Astrocyte (in vitro differentiated cells and primary cell): ENCODE data around the gene SLC24A4. TPM values are rescaled to one million over a fixed set of nuclear protein-coding genes. Genes with fewer than 3 reads are reported as not detected.

ENCODE experiments used
- DNase-seq: peaks from one replicate; pipeline ENCODE4 v3.0.0-alpha.2; 2010; ENCODE audit warnings: low read depth
- FAIRE-seq: peaks from 2 replicates; lab custom pipeline; 2011; peaks lifted over from hg19 to GRCh38; lab: Jason Lieb, UNC
- H2AFZ ChIP-seq: 2 replicates; pipeline ENCODE4 v1.6.0; 2012; ENCODE audit warnings: low read depth, low read length, inconsistent platforms
- H3K27ac ChIP-seq: 2 replicates; pipeline ENCODE4 v1.5.1; 2011; ENCODE audit warnings: low read depth, low read length, inconsistent platforms
- H3K27me3 ChIP-seq: 2 replicates; pipeline ENCODE4 v1.6.0; 2011; ENCODE audit warnings: low read length, inconsistent platforms; ENCODE audit not compliant: insufficient read depth
- H3K36me3 ChIP-seq: 2 replicates; pipeline ENCODE4 v1.5.1; 2011; ENCODE audit warnings: low read length, inconsistent platforms; ENCODE audit not compliant: insufficient read depth
- H3K4me1 ChIP-seq: 2 replicates; pipeline ENCODE4 v1.5.1; 2011; ENCODE audit warnings: low read length, inconsistent platforms; ENCODE audit not compliant: insufficient read depth
- H3K4me2 ChIP-seq: 2 replicates; pipeline ENCODE4 v1.6.0; 2012; ENCODE audit warnings: low read length, inconsistent platforms
- H3K4me3 ChIP-seq: 2 replicates; pipeline ENCODE4 v1.5.1; 2011; ENCODE audit warnings: low read depth, mild to moderate bottlenecking, low read length, inconsistent platforms; ENCODE audit not compliant: insufficient read depth
- H3K79me2 ChIP-seq: 2 replicates; pipeline ENCODE4 v1.6.0; 2012; ENCODE audit warnings: mild to moderate bottlenecking, low read length, inconsistent platforms; ENCODE audit not compliant: insufficient read depth
- H3K9ac ChIP-seq: 2 replicates; pipeline ENCODE4 v1.6.0; 2012; ENCODE audit warnings: mild to moderate bottlenecking, low read length, inconsistent platforms
- H3K9me3 ChIP-seq: 2 replicates; pipeline ENCODE4 v1.5.1; 2012; ENCODE audit warnings: low read depth, mild to moderate bottlenecking, low read length, inconsistent platforms; ENCODE audit not compliant: insufficient read depth
- H4K20me1 ChIP-seq: 2 replicates; pipeline ENCODE4 v1.6.0; 2012; ENCODE audit warnings: low read length, inconsistent platforms; ENCODE audit not compliant: insufficient read depth
- H3K27ac Mint-ChIP-seq: one replicate; pipeline ENCODE4 v1.8.0; 2021; ENCODE audit warnings: mild to moderate bottlenecking, mixed read lengths; ENCODE audit not compliant: unreplicated experiment
- H3K27me3 Mint-ChIP-seq: one replicate; pipeline ENCODE4 v1.8.0; 2021; ENCODE audit warnings: low read depth, mixed read lengths; ENCODE audit not compliant: unreplicated experiment
- H3K36me3 Mint-ChIP-seq: one replicate; pipeline ENCODE4 v1.8.0; 2021; ENCODE audit warnings: low read depth, mixed read lengths; ENCODE audit not compliant: unreplicated experiment
- H3K4me1 Mint-ChIP-seq: one replicate; pipeline ENCODE4 v1.8.0; 2021; ENCODE audit warnings: low read depth, mixed read lengths; ENCODE audit not compliant: unreplicated experiment
- H3K4me3 Mint-ChIP-seq: one replicate; pipeline ENCODE4 v1.8.0; 2021; ENCODE audit warnings: mild to moderate bottlenecking, moderate library complexity, mixed read lengths; ENCODE audit not compliant: unreplicated experiment
- H3K9me3 Mint-ChIP-seq: one replicate; pipeline ENCODE4 v1.8.0; 2021; ENCODE audit warnings: mild to moderate bottlenecking, mixed read lengths; ENCODE audit not compliant: unreplicated experiment
- CTCF ChIP-seq: IDR thresholded peaks from 2 replicates; pipeline ENCODE4 v1.5.1; 2011; ENCODE audit warnings: low read depth, mild to moderate bottlenecking, inconsistent platforms, low read length, moderate library complexity; ENCODE audit not compliant: insufficient read depth
- EZH2 ChIP-seq: IDR thresholded peaks from 2 replicates; pipeline ENCODE4 v1.6.1; 2012; ENCODE audit warnings: mild to moderate bottlenecking, low read length, inconsistent platforms; ENCODE audit not compliant: insufficient read depth
- total RNA-seq: library from RNA; stranded (reverse); gene quantifications from 2 replicates; pipeline ENCODE4 v1.2.1, GENCODE V29; 2021

The SLC24A4 gene
- total RNA-seq, 1 donor from 2014 or later: not detected

GRCh38 chr14:92336363-92336762 is 13.4 kb downstream of the SLC24A4 start:
- H3K4me1 ChIP-seq: no peaks in the 10 kb centered on the region
- H3K9ac ChIP-seq: no peak overlapping the region
- H3K9me3 ChIP-seq: no peaks in the 10 kb centered on the region
- Mint-ChIP-seq H3K9me3 (no peaks in the 10 kb centered on the region), H3K27ac (no peak overlapping the region), H3K36me3 (no peaks in the 10 kb centered on the region), H3K27me3 (peaks cover 74% of the 10 kb centered on the region), H3K4me3 (no peak overlapping the region), H3K4me1 (no peaks in the 10 kb centered on the region)
- H4K20me1 ChIP-seq: no peaks in the 10 kb centered on the region
- TF ChIP-seq EZH2 (no peak), CTCF (no peak)
- no peaks in the 10 kb centered on the region for H3K79me2 ChIP-seq
- no peak overlapping the region for H3K4me2 ChIP-seq
- H3K27ac ChIP-seq: no peak overlapping the region
- DNase-seq: no peak
- no peak overlapping the region for H2AFZ ChIP-seq
- H3K4me3 ChIP-seq: no peak overlapping the region
- no peak for FAIRE-seq
- peaks cover 3% of the 10 kb centered on the region for H3K27me3 ChIP-seq
- no peaks in the 10 kb centered on the region for H3K36me3 ChIP-seq

GRCh38 chr14:92339426-92339825 is 16.5 kb downstream of the SLC24A4 start:
- no peak for FAIRE-seq
- Histone ChIP-seq H3K79me2 (no peaks in the 10 kb centered on the region), H3K27me3 (peaks cover 3% of the 10 kb centered on the region), H3K27ac (no peak overlapping the region), H2AFZ (no peak overlapping the region), H3K9ac (no peak overlapping the region), H3K4me1 (no peaks in the 10 kb centered on the region), H3K36me3 (no peaks in the 10 kb centered on the region), H3K9me3 (no peaks in the 10 kb centered on the region), H3K4me3 (no peak overlapping the region), H3K4me2 (no peak overlapping the region), H4K20me1 (no peaks in the 10 kb centered on the region)
- Mint-ChIP-seq H3K27me3 (peaks cover 76% of the 10 kb centered on the region), H3K9me3 (peaks cover 9% of the 10 kb centered on the region), H3K4me3 (no peak overlapping the region), H3K36me3 (no peaks in the 10 kb centered on the region), H3K27ac (no peak overlapping the region), H3K4me1 (no peaks in the 10 kb centered on the region)
- DNase-seq: no peak
- no peak for TF ChIP-seq EZH2
- no peak for TF ChIP-seq CTCF

GRCh38 chr14:92340071-92340470 is 17.1 kb downstream of the SLC24A4 start:
- no peak overlapping the region for H3K4me2 ChIP-seq
- H3K27me3 ChIP-seq: peaks cover 3% of the 10 kb centered on the region
- H3K9ac ChIP-seq: no peak overlapping the region
- Mint-ChIP-seq H3K27ac (no peak overlapping the region), H3K36me3 (no peaks in the 10 kb centered on the region), H3K9me3 (peaks cover 10% of the 10 kb centered on the region), H3K4me1 (no peaks in the 10 kb centered on the region), H3K4me3 (no peak overlapping the region), H3K27me3 (peaks cover 77% of the 10 kb centered on the region)
- no peaks in the 10 kb centered on the region for H3K9me3 ChIP-seq
- H3K27ac ChIP-seq: no peak overlapping the region
- no peaks in the 10 kb centered on the region for H3K4me1 ChIP-seq
- H2AFZ ChIP-seq: no peak overlapping the region
- FAIRE-seq (no peak), DNase-seq (no peak)
- H4K20me1 ChIP-seq: no peaks in the 10 kb centered on the region
- no peaks in the 10 kb centered on the region for H3K36me3 ChIP-seq
- TF ChIP-seq CTCF (no peak), EZH2 (no peak)
- H3K4me3 ChIP-seq: no peak overlapping the region
- no peaks in the 10 kb centered on the region for H3K79me2 ChIP-seq
